AML-193 (cell line): Measurements from ENCODE around the gene AP1M1.

Experiments
- DNase-seq, 2 experiments: peaks; one replicate each; lab custom pipeline; 2025; lab: John Stamatoyannopoulos, UW

AP1M1 gene

DNA sequence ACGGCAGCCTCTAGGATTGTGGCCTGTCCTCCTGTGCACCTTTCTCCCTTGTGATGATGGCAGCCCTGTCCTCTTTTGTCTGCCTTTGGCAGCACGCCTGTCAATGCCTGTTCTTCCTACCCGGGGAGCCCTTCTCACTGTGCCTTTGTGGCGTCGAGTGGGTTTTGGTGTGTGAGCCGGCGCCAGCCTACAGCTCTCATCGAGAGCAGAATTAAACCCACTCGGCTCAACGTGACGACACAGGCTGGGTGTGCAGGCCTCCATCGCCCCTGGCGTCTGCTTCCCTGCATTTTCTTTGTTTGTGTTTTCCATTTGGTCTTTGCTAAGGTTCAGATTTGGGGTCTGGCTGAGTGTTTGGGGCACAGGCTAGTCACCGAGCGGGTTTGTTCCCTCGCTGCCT is 34.4 kb downstream of the AP1M1 start:
- no peak for DNase-seq

- no peak for DNase-seq
Observed at GRCh38 chr19:16232568-16232967, 34.9 kb downstream of the AP1M1 start.

DNA sequence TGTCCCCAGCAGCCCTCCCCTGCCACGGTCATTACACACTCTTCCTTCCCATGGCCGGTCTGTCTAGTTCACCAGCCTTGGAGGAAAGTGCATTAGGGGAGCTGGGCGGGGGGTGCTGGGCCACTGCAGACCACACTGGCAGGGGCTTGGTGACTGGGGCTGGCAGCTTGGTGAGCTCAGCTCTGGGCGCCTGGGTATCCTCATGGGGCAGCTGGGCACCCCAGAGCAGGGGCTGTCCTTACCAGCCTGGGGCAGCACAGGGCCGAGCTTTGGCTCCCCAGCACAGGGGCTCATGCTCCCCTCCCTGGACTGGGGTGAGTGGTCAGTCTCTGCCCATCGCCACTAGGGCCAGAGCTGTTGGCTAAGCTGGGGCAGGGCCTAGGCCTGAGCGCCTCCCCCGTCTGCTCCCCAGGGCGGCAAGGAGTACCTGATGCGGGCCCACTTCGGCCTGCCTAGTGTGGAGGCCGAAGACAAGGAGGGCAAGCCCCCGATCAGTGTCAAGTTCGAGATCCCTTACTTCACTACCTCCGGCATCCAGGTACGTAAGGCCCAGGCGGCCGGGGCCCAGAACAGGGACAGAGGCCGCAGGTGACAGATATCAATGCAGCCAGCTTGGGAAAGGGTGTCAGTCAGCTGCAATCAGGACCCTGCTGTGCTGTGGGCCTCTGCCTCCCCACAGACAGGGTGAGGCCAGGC is 35.5 kb downstream of the AP1M1 start:
- DNase-seq, result no peak

- no peak for DNase-seq
Observed at GRCh38 chr19:16233836-16234551, 36.3 kb downstream of the AP1M1 start.

- DNase-seq, result no peak
Observed at GRCh38 chr19:16234552-16235445, 37.1 kb downstream of the AP1M1 start.

DNA sequence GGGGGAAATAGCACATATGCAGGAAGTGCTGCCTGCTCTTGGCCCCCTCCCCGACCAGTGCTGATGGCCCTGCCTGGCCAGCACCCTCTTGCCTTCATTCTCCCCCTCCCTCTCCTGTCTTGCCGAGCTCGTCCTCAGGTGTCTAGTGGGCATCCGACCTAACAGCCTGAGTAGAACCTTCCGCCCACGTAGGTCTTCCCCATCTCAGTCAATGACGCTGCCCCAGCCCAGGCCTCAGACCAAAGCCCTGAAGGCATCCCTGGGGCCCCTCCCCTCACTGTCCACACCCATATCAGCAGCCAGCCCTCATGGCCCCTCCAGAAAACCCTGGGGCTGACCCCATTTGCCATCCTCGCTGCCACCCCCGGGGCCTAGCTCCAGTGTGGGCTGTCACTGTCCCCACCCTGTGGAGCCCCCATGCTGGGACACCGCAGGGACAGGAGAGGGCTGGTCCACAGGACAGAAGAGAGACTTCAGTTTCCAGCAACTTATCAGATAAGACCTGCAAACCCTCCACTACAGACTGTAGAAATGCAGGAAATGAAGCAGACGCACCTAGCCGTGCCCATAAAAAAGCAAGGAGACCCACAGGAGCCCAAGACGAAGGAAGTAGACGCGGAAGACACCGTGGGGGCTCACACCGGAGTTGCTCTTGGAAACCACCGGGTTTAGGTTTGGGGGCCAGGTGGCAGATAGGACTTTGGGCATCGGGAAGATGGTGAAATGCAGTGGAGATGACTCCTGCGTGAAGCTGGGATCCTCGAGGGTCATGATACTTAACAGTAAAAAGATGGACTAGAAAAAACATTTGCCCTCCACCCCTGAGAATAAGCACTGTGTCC is 38.3 kb downstream of the AP1M1 start:
- no peak for DNase-seq

DNA sequence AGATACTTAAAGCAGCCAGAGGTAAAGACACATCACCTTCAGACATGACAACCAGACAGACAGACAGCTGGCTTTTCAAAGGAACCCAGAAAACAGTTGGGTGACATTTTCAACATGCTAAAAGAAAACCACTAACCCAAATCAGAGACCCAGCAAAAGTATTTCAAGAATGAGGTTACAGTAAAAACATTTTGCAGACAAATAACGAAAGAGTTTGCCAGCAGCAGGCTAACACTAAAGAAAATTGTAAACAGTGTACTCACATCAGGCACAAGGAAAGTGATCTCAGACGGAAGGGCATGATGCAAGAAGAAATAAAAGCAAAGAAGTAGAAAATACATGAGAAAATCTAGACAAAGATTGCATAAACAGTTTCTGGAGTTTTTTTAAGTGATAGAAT is 46.4 kb downstream of the AP1M1 start:
- DNase-seq, result no peak

- DNase-seq, result peak; percentile 49 to 62
Observed at GRCh38 chr19:16247353-16248182, 49.9 kb downstream of the AP1M1 start.

- no peak for DNase-seq
Observed at GRCh38 chr19:16248380-16249023, 50.8 kb downstream of the AP1M1 start.

DNA sequence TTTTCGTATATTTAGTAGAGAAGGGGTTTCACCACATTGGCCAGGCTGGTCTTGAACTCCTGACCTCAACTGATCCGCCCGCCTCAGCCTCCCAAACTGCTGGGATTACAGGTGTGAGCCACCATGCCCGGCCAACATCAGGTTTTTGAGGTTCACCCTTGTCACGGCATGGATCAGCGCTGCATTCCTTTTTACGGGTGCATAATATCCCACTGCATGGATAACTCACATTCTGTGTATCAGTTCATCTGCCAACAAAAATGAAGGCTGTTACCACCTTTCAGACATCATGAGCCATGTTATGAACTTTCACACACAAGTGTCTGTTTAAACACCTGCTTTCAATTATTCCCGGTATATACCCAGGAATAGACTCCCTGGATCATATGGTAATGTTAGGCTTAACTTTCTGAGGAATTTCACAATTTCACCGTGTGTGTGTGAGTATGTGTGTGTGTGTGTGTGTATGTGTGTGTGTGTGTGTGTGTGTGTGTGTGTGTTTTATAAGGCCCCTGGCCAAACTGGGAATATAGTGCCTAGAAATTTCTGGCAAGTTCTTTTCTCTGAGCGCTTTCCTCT is 52.2 kb downstream of the AP1M1 start:
- DNase-seq, result no peak

- DNase-seq, result no peak
Observed at GRCh38 chr19:16252459-16253205, 54.9 kb downstream of the AP1M1 start.

DNA sequence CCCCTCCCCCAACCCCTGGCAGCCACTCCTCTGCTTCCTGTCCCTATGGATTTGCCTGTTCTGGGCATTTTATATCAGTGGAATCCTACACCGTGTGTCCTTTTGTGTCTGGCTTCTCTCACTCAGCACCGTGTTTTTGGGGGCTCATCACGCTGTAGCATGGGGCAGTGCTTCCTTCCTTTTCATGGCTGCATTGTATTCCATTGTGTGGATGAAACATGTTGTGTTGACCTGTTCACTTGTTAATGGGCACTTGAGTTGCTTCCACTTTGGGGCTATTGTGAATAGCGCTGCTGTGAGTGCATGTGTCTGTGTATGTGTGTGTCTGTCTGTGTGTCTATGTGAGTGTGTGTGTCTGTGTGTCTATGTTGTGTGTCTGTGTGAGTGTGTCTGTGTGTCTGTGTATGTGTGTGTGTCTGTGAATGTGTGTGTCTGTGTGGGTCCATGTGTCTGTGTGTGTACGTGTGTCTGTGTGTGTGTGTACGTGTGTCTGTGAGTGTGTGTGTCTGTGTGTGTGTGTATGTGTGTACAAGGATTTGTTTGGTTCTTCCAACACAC is 57.2 kb downstream of the AP1M1 start:
- no peak for DNase-seq

GRCh38 chr19:16257509-16258002 is 59.8 kb downstream of the AP1M1 start:
- no peak for DNase-seq

DNA sequence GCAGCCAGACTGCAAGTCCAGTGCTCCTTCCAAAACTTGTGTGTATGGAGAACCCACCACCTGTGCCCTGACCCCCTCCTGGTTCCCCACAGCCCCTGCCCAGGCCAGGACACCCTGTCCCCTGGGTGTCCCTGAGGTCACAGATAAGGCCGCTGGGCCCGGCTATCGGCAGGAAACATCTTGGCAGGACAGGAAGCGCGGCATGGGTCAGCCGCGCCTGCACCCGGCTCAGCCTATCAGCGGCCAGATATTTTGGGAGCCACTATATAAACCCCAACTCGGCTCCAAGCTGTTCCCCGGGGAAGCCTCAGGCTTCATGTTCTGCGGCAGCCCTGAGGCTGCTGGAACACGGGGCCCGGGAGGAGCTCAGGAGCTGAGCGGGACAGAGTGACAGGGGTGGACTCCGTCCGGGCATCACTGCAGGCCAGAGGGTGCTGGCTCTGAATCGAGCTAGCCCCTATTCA is 60.8 kb downstream of the AP1M1 start:
- peak; percentile 32 to 43 for DNase-seq

DNA sequence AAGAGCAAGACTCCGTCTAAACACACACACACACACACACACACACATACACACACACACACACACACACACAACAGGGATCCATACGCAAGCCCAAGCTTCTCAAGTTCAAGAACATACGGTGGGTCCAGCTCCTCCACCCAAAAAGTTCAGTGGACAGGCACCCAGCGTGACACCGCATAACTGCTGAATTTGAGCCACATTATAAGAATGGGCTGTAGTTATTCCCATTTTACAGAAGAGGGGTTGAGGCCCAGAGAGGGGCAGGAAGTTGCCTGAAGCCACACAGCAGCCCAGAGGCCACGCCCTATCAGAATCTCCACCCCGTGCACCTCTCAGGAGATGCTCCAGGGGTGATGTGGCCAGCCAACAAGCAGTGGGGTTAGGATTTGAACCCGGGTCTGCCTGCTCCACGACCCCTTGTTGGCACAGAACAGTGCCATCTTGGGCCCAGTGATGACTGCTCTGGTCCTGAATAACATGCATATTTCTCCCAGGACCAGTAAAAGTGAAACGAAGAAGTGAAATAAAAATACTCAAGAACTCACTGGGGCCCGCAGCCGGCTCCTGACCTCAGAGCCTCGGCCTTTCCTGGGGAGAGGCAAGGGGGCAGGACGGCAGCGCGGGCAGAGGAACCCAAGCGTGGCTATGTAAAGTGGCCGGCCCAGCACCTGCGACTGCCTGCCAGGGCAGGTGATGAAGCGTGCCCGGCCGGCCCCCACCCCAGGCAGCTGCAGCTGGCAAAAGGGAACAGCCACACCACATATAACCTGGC is 61.9 kb downstream of the AP1M1 start:
- DNase-seq, result no peak

DNA sequence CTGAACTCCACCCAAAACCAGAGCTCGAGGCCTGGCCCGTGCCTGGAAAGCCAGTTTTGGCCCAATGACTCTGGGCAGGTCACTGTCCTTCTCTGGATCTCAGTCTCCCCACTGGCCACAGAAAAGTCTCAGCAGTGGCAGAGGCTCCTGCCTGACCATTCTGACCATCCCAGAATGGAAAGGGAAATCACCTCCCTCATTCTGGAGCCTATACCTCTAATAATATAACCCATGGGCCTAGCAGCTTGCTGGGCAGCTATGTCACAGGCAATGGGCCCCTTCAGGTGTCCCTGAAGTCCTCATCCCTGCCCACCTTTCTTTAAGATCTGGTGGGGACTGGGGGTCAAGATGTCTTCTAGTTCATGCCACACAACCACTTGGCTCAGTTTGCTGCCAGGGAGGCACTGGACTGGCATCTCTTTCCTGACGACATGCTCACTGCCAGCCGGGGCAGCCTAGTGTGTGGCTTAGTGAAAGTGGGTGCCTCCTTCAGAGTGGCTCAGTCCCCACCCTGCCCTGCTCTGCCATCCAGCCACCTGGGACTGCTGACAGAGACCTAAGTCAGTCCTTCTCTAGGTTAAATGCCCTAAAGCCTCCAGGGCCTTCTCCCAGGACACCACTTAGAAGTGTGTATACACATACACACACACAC is 62.6 kb downstream of the AP1M1 start:
- no peak for DNase-seq

- DNase-seq, result no peak
Observed at GRCh38 chr19:16260812-16261161, 63.1 kb downstream of the AP1M1 start.
